HepG2 (cell line): ENCODE measurements around the gene CCSER1.
"Not testable (repeated sequence)": the region's sequence is repeated elsewhere in the genome, so short reads cannot be mapped to it uniquely, and the experiment has no call there.

Experiments
- BCLAF1 ChIP-seq: fragments of 450-650 bp; IDR thresholded peaks from 2 replicates; pipeline ENCODE4 v1.6.1; 2017; ENCODE audit warnings: mild to moderate bottlenecking
- CEBPG ChIP-seq: IDR thresholded peaks from 2 replicates; pipeline ENCODE4 v1.6.1; 2016
- ELK4 ChIP-seq: sonication (generic); formaldehyde crosslinking; IDR thresholded peaks from 2 replicates; pipeline ENCODE4 v1.9.0; 2021; ENCODE audit warnings: missing genetic modification reagents, borderline replicate concordance
- FOXP4 ChIP-seq: sonication (generic); formaldehyde crosslinking; IDR thresholded peaks from 2 replicates; pipeline ENCODE4 v1.4.0; 2020; ENCODE audit warnings: missing genetic modification reagents
- JDP2 ChIP-seq: sonication (generic); formaldehyde crosslinking; IDR thresholded peaks from 2 replicates; pipeline ENCODE4 v1.8.1; 2022; ENCODE audit warnings: missing genetic modification reagents, borderline replicate concordance
- PRDM4 ChIP-seq: sonication (generic); formaldehyde crosslinking; IDR thresholded peaks from 2 replicates; pipeline ENCODE4 v1.9.0; 2021; ENCODE audit warnings: missing genetic modification reagents, borderline replicate concordance
- SIX1 ChIP-seq: sonication (generic); formaldehyde crosslinking; IDR thresholded peaks from 2 replicates; pipeline ENCODE4 v1.4.0; 2020; ENCODE audit warnings: missing genetic modification reagents, borderline replicate concordance
- SP4 ChIP-seq: sonication (generic); formaldehyde crosslinking; IDR thresholded peaks from 2 replicates; pipeline ENCODE4 v1.8.1; 2023; ENCODE audit warnings: mild to moderate bottlenecking, missing genetic modification reagents
- SPEN ChIP-seq: sonication (generic); formaldehyde crosslinking; IDR thresholded peaks from 2 replicates; pipeline ENCODE4 v1.5.1; 2020; ENCODE audit warnings: low read depth, mild to moderate bottlenecking, missing genetic modification reagents
- ZBTB10 ChIP-seq: sonication (generic); formaldehyde crosslinking; IDR thresholded peaks from 2 replicates; pipeline ENCODE4 v1.4.0; 2020; ENCODE audit warnings: missing genetic modification reagents, borderline replicate concordance
- ZNF205 ChIP-seq: IDR thresholded peaks from 2 replicates; pipeline ENCODE4 v1.6.1; 2018; ENCODE audit warnings: missing biosample characterization, missing genetic modification reagents
- ZNF577 ChIP-seq: sonication (generic); formaldehyde crosslinking; IDR thresholded peaks from 2 replicates; pipeline ENCODE4 v1.4.0; 2020; ENCODE audit warnings: mild to moderate bottlenecking, low read depth, missing genetic modification reagents, borderline replicate concordance
- ZNF609 ChIP-seq: sonication (generic); formaldehyde crosslinking; IDR thresholded peaks from 2 replicates; pipeline ENCODE4 v1.4.0; 2020; ENCODE audit warnings: mild to moderate bottlenecking, missing genetic modification reagents, borderline replicate concordance
- ZNF619 ChIP-seq: sonication (generic); formaldehyde crosslinking; IDR thresholded peaks from 2 replicates; pipeline ENCODE4 v1.4.0; 2020; ENCODE audit warnings: mild to moderate bottlenecking, missing genetic modification reagents

- TF ChIP-seq ELK4 (CRISPR knock-in tag); PRDM4 (CRISPR knock-in tag); ZNF205 (CRISPR knock-in tag); FOXP4 (CRISPR knock-in tag); JDP2; ZBTB10 (CRISPR knock-in tag); SPEN (CRISPR knock-in tag); ZNF609 (CRISPR knock-in tag); ZNF577 (CRISPR knock-in tag); BCLAF1; SIX1; CEBPG (CRISPR knock-in tag); SP4 (CRISPR knock-in tag); ZNF619: not testable (repeated sequence)
These were observed 280.7 kb downstream of the CCSER1 start for GRCh38 chr4:90407897-90408296.
